Progenitor cell of endocrine pancreas (in vitro differentiated cells): Measurements from ENCODE around the gene EGR1. TPM values are rescaled to one million over a fixed set of nuclear protein-coding genes. Genes with fewer than 3 reads are reported as not detected.
A peak's percentile ranks its signal among the peaks of the same experiment; 100 is the strongest.

Experiments used
- DNase-seq: peaks from one replicate; pipeline ENCODE4 v3.0.0; 2021; ENCODE audit warnings: low spot score; ENCODE audit not compliant: unreplicated experiment
- H3K27ac Mint-ChIP-seq: 2 replicates; pipeline ENCODE4 v1.8.0; 2021; ENCODE audit warnings: mild to moderate bottlenecking, moderate library complexity, mixed read lengths
- H3K27me3 Mint-ChIP-seq: 2 replicates; pipeline ENCODE4 v1.8.0; 2021; ENCODE audit warnings: mixed read lengths
- H3K36me3 Mint-ChIP-seq: 2 replicates; pipeline ENCODE4 v1.8.0; 2022; ENCODE audit warnings: mixed read lengths; ENCODE audit not compliant: insufficient read depth
- H3K4me1 Mint-ChIP-seq: 2 replicates; pipeline ENCODE4 v1.8.0; 2021; ENCODE audit warnings: low read depth, mixed read lengths
- H3K4me3 Mint-ChIP-seq: 2 replicates; pipeline ENCODE4 v1.8.0; 2021; ENCODE audit warnings: low read depth, mild to moderate bottlenecking, moderate library complexity, mixed read lengths
- H3K9me3 Mint-ChIP-seq: 2 replicates; pipeline ENCODE4 v1.8.0; 2021; ENCODE audit warnings: low read depth, mixed read lengths
- total RNA-seq: library from RNA; stranded (reverse); gene quantifications from 2 replicates; pipeline ENCODE4 v1.2.1, GENCODE V29; 2021
- TF ChIP-seq, protein P1 (sequence below): fragments of 200-600 bp; sonication (generic); IDR thresholded peaks from one replicate; pipeline ENCODE4 v1.5.0; 2021; ENCODE audit warnings: antibody characterized with exemption, mild to moderate bottlenecking; ENCODE audit not compliant: unreplicated experiment

Gene EGR1
- total RNA-seq, 1 donor from 2014 or later, result 56.2 TPM

DNA sequence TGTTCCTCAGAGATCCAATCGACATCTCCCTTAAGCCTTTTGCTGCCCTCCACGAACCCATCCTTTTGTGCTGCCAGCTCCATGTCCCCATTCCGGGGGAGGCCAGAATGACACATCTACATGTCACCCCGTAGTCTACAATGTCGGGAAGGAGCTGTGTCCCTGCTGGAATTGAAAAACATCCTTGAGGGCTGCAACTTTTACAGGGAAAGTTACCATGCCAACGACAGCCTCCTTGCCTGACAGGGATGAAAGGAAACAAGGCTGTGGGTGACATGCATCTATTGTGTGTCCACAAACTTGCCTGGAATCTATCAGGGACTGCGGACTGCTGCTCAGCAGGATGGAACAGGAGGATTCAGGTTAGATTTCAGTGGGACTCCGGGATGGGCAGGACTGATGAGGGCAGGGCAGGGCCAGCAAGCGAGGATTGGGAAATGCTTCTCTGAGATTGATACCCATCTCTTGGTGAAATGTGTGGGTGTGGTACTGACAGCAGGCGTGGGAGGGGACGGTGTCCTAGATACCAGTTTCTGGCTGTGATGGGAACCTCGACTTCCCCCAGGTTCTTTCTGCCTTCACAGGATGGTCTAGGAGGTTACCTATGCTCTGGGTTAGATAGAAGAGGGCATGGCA is 25.5 kb downstream of the EGR1 start:
- no peak for DNase-seq
- peaks cover 17% of the 10 kb centered on the region for H3K4me1 Mint-ChIP-seq
- peak overlapping the region; percentile 19 for H3K4me3 Mint-ChIP-seq
- H3K27ac Mint-ChIP-seq, result no peak overlapping the region
- H3K36me3 Mint-ChIP-seq, result no peaks in the 10 kb centered on the region
- TF ChIP-seq, protein P1, sequence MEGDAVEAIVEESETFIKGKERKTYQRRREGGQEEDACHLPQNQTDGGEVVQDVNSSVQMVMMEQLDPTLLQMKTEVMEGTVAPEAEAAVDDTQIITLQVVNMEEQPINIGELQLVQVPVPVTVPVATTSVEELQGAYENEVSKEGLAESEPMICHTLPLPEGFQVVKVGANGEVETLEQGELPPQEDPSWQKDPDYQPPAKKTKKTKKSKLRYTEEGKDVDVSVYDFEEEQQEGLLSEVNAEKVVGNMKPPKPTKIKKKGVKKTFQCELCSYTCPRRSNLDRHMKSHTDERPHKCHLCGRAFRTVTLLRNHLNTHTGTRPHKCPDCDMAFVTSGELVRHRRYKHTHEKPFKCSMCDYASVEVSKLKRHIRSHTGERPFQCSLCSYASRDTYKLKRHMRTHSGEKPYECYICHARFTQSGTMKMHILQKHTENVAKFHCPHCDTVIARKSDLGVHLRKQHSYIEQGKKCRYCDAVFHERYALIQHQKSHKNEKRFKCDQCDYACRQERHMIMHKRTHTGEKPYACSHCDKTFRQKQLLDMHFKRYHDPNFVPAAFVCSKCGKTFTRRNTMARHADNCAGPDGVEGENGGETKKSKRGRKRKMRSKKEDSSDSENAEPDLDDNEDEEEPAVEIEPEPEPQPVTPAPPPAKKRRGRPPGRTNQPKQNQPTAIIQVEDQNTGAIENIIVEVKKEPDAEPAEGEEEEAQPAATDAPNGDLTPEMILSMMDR, result no peak
- no peaks in the 10 kb centered on the region for H3K9me3 Mint-ChIP-seq
- H3K27me3 Mint-ChIP-seq, result peaks cover 23% of the 10 kb centered on the region

DNA sequence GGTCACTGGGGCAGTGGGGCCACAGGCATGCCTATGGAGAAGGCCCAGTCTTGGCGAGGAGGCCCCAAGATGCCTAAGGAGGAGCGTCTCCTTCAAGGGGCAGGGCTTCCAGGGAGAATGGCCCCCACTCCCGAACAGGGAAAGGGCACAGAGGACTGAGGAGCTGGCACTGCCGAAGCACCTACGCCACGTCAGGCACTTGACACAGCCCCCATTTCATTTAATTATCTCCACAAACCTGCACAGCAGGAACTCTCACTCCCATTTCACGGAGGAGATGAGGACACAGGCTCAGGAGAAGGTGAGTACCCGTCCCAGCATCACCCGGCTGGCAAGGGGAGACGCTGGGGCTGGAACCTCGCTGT is 26.0 kb downstream of the EGR1 start:
- H3K36me3 Mint-ChIP-seq, result no peaks in the 10 kb centered on the region
- no peaks in the 10 kb centered on the region for H3K9me3 Mint-ChIP-seq
- H3K27me3 Mint-ChIP-seq, result peaks cover 23% of the 10 kb centered on the region
- peaks cover 17% of the 10 kb centered on the region for H3K4me1 Mint-ChIP-seq
- H3K4me3 Mint-ChIP-seq, result peak overlapping the region; percentile 44
- DNase-seq, result no peak
- H3K27ac Mint-ChIP-seq, result no peak overlapping the region
- TF ChIP-seq, protein P1, result no peak

DNA sequence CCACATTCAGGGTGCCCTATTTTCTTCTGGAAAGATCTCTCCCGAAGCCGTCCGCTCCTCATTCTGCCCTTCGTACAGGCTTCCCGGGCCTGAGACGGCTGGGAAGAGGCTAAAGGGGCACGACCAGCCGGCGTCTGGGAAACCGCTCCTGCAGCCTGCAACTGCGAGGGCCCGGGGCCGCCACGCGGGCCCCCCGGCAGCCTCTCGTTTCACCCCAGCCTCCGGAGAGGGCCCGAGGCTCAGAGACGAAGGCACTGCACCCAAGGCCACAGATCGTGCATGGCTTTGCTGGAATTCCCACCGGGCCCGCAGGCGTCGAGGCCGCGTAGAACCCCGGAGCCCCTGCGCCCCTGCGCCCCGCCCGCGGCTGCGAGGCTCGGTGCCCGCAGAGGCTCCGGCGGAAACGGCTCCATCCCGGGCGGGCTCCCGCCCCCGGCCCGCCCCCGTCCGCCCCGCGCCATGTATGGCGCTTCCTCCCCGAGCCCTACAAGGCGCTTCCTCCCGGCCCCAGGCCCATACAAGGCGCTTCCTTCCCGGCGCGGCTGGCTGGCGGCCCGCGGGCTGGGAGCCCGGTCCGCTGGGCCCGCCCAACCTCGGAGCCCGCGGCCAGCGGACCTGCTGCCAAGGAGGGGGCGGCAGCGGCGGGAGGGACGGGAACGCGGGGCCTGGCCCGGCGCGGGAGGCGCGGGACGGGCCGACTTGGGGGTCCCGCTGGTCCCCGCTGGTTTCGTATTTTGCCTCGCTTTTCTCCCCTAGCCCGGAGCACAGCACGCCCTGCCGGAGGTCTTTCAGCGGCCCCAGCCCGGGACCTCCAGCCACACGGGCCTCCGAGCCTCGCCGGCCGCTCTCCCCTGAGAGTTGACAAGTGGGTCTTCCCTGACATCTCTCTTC is 26.6 kb downstream of the EGR1 start:
- peak overlapping the region; percentile 79 for H3K4me3 Mint-ChIP-seq
- H3K9me3 Mint-ChIP-seq, result no peaks in the 10 kb centered on the region
- no peaks in the 10 kb centered on the region for H3K36me3 Mint-ChIP-seq
- DNase-seq, result peak; percentile 34
- TF ChIP-seq, protein P1, result no peak
- peaks cover 23% of the 10 kb centered on the region for H3K27me3 Mint-ChIP-seq
- peaks cover 17% of the 10 kb centered on the region for H3K4me1 Mint-ChIP-seq
- H3K27ac Mint-ChIP-seq, result peak overlapping the region; percentile 91

DNA sequence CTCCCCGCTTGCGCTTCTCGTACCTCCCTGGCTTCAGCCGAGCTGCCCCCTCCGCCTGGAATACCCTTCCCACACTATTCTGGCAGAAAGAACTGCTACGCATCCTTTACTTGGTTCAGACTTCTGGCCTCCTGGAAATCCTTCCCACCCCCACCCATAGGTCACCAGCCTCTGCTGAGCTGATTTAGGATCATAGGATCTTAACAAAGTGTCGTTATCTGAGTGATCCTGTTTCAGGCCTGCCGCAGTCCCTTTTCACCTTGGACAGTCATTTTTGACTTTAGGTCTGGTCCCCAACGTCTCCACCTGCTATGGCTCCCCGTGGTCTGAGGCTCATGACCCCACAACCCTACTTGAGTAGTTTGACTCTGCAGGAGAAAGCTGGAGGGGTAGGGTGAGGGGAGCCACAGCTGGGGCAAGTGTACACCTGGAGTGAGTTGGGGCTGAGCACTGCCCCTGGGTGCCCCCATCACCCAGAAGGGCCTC is 27.3 kb downstream of the EGR1 start:
- Mint-ChIP-seq H3K4me3 (peak overlapping the region; percentile 79), H3K9me3 (no peaks in the 10 kb centered on the region), H3K27me3 (peaks cover 23% of the 10 kb centered on the region), H3K4me1 (peaks cover 17% of the 10 kb centered on the region), H3K27ac (peak overlapping the region; percentile 91), H3K36me3 (no peaks in the 10 kb centered on the region)
- TF ChIP-seq, protein P1, result no peak
- DNase-seq, result no peak

DNA sequence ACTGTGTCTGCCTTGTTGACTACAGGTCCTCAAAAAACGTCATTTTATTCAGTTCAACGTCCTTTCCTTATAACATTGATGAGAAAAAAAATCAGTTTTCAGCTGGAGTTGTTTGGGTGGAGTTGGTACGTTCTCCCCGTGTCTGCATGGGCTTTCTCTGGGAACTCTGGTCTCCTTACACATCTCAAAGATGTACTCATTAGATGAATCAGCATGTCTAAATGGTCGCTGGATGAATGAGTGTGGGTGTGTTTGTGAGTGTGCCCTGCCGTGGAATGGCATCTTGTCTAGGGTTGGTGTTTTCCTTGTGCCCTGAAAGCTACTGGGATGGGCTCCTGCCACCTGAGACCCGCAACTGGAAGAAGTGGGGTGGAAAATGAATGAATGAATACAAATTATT is 30.1 kb downstream of the EGR1 start:
- H3K4me3 Mint-ChIP-seq, result no peak overlapping the region
- no peak overlapping the region for H3K27ac Mint-ChIP-seq
- H3K4me1 Mint-ChIP-seq, result peaks cover 10% of the 10 kb centered on the region
- no peaks in the 10 kb centered on the region for H3K9me3 Mint-ChIP-seq
- H3K36me3 Mint-ChIP-seq, result no peaks in the 10 kb centered on the region
- TF ChIP-seq, protein P1, result no peak
- DNase-seq, result no peak
- peaks cover 12% of the 10 kb centered on the region for H3K27me3 Mint-ChIP-seq
